Mesothelial cell of epicardium (in vitro differentiated cells): ENCODE results near the gene DNER. TPM values are rescaled to one million over a fixed set of nuclear protein-coding genes. Genes with fewer than 3 reads are reported as not detected.

Source experiments
- DNase-seq, 2 experiments: peaks; one replicate each; pipeline ENCODE4 v3.0.0; 2021; ENCODE audit warnings: low spot score in 2 of 2; ENCODE audit not compliant: unreplicated experiment in 2 of 2
- H3K27ac Mint-ChIP-seq: 2 replicates; pipeline ENCODE4 v1.8.0; 2021; ENCODE audit warnings: mixed read lengths
- H3K27me3 Mint-ChIP-seq: 2 replicates; pipeline ENCODE4 v1.8.0; 2021; ENCODE audit warnings: low read depth, mixed read lengths
- H3K36me3 Mint-ChIP-seq: 2 replicates; pipeline ENCODE4 v1.8.0; 2021; ENCODE audit warnings: mixed read lengths
- H3K4me1 Mint-ChIP-seq: 2 replicates; pipeline ENCODE4 v1.8.0; 2021; ENCODE audit warnings: mixed read lengths
- H3K4me3 Mint-ChIP-seq: 2 replicates; pipeline ENCODE4 v1.8.0; 2021; ENCODE audit warnings: mild to moderate bottlenecking, moderate library complexity, mixed read lengths
- H3K9me3 Mint-ChIP-seq: 2 replicates; pipeline ENCODE4 v1.8.0; 2021; ENCODE audit warnings: mixed read lengths
- total RNA-seq: library from RNA; stranded (reverse); gene quantifications from 3 replicates; pipeline ENCODE4 v1.2.1, GENCODE V29; 2021
- TF ChIP-seq, protein P1 (sequence below): fragments of 200-600 bp; sonication (generic); IDR thresholded peaks from one replicate; pipeline ENCODE4 v1.5.0; 2021; ENCODE audit warnings: antibody characterized with exemption; ENCODE audit not compliant: unreplicated experiment

DNER gene
- total RNA-seq, 1 donor from 2014 or later, result not detected

GRCh38 chr2:229582151-229582550, 132.2 kb downstream of the DNER start:
- no peak for DNase-seq
- Mint-ChIP-seq H3K9me3 (no peaks in the 10 kb centered on the region), H3K27me3 (peaks cover 52% of the 10 kb centered on the region), H3K27ac (no peak overlapping the region), H3K36me3 (no peaks in the 10 kb centered on the region), H3K4me1 (peaks cover 5% of the 10 kb centered on the region), H3K4me3 (no peak overlapping the region)
- TF ChIP-seq, protein P1, sequence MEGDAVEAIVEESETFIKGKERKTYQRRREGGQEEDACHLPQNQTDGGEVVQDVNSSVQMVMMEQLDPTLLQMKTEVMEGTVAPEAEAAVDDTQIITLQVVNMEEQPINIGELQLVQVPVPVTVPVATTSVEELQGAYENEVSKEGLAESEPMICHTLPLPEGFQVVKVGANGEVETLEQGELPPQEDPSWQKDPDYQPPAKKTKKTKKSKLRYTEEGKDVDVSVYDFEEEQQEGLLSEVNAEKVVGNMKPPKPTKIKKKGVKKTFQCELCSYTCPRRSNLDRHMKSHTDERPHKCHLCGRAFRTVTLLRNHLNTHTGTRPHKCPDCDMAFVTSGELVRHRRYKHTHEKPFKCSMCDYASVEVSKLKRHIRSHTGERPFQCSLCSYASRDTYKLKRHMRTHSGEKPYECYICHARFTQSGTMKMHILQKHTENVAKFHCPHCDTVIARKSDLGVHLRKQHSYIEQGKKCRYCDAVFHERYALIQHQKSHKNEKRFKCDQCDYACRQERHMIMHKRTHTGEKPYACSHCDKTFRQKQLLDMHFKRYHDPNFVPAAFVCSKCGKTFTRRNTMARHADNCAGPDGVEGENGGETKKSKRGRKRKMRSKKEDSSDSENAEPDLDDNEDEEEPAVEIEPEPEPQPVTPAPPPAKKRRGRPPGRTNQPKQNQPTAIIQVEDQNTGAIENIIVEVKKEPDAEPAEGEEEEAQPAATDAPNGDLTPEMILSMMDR, result no peak

- Mint-ChIP-seq H3K9me3 (no peaks in the 10 kb centered on the region), H3K4me1 (no peaks in the 10 kb centered on the region), H3K4me3 (no peak overlapping the region), H3K27me3 (peaks cover 51% of the 10 kb centered on the region), H3K27ac (no peak overlapping the region), H3K36me3 (no peaks in the 10 kb centered on the region)
- DNase-seq, result no peak
- TF ChIP-seq, protein P1, result no peak
Measured at GRCh38 chr2:229578052-229578846, 136.1 kb downstream of the DNER start.

- Mint-ChIP-seq H3K27ac (no peak overlapping the region), H3K4me3 (no peak overlapping the region), H3K9me3 (no peaks in the 10 kb centered on the region), H3K27me3 (peaks cover 39% of the 10 kb centered on the region), H3K4me1 (no peaks in the 10 kb centered on the region), H3K36me3 (no peaks in the 10 kb centered on the region)
- DNase-seq, result no peak
- TF ChIP-seq, protein P1, result no peak
Measured at GRCh38 chr2:229575569-229576315, 138.6 kb downstream of the DNER start.

DNA sequence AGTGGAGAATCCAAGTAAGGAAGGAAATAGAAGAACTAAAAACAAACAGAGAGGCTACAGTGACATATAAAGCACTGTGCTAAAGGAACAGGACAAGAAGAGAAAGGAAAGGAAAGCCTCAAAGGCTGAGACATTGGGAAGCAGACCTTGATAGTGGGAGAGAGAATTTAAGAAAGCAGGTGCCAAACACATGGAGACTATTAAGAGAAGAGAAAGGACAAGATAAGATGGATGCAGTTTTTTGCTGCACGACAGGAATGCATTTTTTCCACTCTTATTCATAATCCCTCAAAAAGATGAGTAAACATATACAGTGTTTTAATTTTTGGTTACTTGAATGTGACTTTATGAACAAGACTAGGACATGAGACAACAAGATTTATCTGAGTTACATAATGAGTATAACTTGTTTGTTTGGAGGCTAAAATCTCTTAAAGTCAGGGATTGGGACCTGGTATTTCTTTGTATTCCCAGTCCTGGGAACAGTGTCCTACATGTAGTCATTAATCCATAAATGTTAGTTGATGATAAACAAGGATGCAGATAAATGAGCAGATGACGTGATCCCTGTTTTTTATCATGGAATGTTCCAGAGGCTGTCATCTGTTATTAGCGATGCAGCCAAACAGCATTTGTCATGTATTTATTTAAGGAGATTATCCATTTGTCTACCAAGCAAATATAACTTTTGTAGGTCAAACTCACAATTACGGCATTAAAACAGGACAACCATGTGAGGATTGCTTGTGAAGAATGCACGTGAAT, 141.7 kb downstream of the DNER start:
- Mint-ChIP-seq H3K36me3 (no peaks in the 10 kb centered on the region), H3K9me3 (no peaks in the 10 kb centered on the region), H3K27ac (no peak overlapping the region), H3K4me3 (no peak overlapping the region), H3K4me1 (no peaks in the 10 kb centered on the region), H3K27me3 (peaks cover 20% of the 10 kb centered on the region)
- TF ChIP-seq, protein P1, result no peak
- DNase-seq, result no peak

GRCh38 chr2:229571243-229571642, 143.1 kb downstream of the DNER start:
- no peaks in the 10 kb centered on the region for H3K36me3 Mint-ChIP-seq

More at GRCh38 chr2:229571243-229571642, 143.1 kb downstream of the DNER start:
- Mint-ChIP-seq H3K9me3 (no peaks in the 10 kb centered on the region), H3K27ac (no peak overlapping the region), H3K4me3 (no peak overlapping the region), H3K27me3 (peaks cover 12% of the 10 kb centered on the region), H3K4me1 (no peaks in the 10 kb centered on the region)
- no peak for DNase-seq
- TF ChIP-seq, protein P1, result no peak
